Measurements from ENCODE around the gene SCLT1. TPM values are rescaled to one million over a fixed set of nuclear protein-coding genes. Genes with fewer than 3 reads are reported as not detected.

The SCLT1 gene
- polyA plus RNA-seq, 1 donor from 2014 or later = 12.8 TPM

DNA sequence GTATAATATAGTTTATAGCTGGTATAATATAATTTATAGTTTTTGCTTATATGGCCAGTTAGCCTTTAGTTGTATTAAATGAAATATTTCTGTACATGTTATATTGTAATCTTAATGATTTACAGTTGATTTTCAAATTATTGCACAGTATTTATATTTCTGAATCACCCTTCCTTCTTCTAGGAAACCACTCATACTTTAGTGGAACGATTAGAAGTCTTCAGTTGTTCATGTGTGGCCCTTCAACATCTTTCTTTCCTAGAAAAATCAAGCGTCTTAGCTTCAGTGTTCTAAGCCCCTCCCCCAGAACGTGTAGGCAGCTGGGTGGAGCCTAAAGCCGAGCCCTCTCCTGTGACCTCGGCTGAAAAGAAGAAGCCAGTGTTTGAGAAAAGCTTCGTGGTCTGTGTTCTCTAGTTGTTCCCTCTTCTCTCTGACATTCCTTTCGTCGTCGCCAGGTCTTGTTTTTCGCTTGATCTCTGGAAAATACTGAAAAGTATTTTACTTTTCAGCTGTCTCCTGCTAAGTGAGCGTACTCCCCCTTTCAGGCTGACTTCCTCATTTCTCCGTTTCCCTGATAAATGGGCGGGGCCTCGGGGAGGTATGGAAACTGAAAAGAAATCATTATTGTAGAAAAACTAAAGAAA, 2.6 kb upstream of the SCLT1 start, which contains the start of gene C4orf33:
C4orf33 (plus strand) TSS at position 342 of the 644 bp plus-strand sequence. CDS start 6,459 bp downstream, outside the sequence.
- peak within 1 kb of the TSS; percentile 25 for H3K4me2 ChIP-seq (ENCODE audit: low read length)
- no peaks in the 10 kb centered on the region for H4K20me1 ChIP-seq (ENCODE audit: insufficient read depth)
- H3K27me3 ChIP-seq (ENCODE audit: insufficient read depth, low read depth, low read length) = no peaks in the 10 kb centered on the region
- no peaks in the 10 kb centered on the region for H3K9me2 ChIP-seq (ENCODE audit: insufficient read depth, low read length)
- H3K27ac ChIP-seq (ENCODE audit: low read length) = no peak within 1 kb of the TSS
- H2AFZ ChIP-seq (ENCODE audit: low read depth, low read length) = peak within 1 kb of the TSS; percentile 43
- TF ChIP-seq SMC3 (conservative IDR thresholded peaks at IDR 0.05; ENCODE audit: poor library complexity) = peak; percentile 18
- TF ChIP-seq, protein P1, sequence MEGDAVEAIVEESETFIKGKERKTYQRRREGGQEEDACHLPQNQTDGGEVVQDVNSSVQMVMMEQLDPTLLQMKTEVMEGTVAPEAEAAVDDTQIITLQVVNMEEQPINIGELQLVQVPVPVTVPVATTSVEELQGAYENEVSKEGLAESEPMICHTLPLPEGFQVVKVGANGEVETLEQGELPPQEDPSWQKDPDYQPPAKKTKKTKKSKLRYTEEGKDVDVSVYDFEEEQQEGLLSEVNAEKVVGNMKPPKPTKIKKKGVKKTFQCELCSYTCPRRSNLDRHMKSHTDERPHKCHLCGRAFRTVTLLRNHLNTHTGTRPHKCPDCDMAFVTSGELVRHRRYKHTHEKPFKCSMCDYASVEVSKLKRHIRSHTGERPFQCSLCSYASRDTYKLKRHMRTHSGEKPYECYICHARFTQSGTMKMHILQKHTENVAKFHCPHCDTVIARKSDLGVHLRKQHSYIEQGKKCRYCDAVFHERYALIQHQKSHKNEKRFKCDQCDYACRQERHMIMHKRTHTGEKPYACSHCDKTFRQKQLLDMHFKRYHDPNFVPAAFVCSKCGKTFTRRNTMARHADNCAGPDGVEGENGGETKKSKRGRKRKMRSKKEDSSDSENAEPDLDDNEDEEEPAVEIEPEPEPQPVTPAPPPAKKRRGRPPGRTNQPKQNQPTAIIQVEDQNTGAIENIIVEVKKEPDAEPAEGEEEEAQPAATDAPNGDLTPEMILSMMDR (IDR thresholded peaks at IDR 0.05; ENCODE audit: poor library complexity, severe bottlenecking) = no peak
- no peaks in the 10 kb centered on the region for H3K36me3 ChIP-seq (ENCODE audit: insufficient read depth, low read length)
- peaks cover 16% of the 10 kb centered on the region for H3K79me2 ChIP-seq (replicated peaks; ENCODE audit: insufficient read depth, low read length)
- H3K9ac ChIP-seq (ENCODE audit: low read length) = peak within 1 kb of the TSS; percentile 32
- H3F3A ChIP-seq (ENCODE audit: insufficient read depth, low read length, poor library complexity, severe bottlenecking) = no peaks in the 10 kb centered on the region
- no peaks in the 10 kb centered on the region for H3K9me3 ChIP-seq (ENCODE audit: low read length)
- H3K4me3 ChIP-seq (ENCODE audit: low read length) = peak within 1 kb of the TSS; percentile 83

DNA sequence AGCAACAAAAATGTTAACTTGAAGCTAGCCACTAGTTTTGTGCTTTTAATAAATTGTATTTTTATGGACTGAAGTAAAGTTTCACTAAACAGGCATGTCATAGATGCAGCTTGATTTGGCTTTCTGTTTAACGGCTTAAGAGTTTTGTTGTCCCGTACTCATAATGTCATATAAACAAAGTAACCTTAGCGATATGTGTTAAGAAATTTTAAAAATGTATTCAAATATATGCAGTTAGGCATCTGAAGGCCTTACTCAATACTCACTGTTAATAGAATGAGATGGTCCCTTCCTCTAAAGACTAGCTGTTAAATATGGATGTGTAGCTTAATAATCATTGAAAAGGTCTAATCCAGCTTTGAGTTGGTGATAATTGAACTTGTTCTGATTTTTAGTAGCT, 1.0 kb upstream of the SCLT1 start:
- Histone ChIP-seq H4K20me1 (ENCODE audit: insufficient read depth) (no peaks in the 10 kb centered on the region), H3K4me2 (ENCODE audit: low read length) (peak overlapping the region; percentile 74), H2AFZ (ENCODE audit: low read depth, low read length) (no peak overlapping the region), H3K9me3 (ENCODE audit: low read length) (no peaks in the 10 kb centered on the region), H3K9ac (ENCODE audit: low read length) (no peak overlapping the region), H3K36me3 (ENCODE audit: insufficient read depth, low read length) (no peaks in the 10 kb centered on the region), H3K27ac (ENCODE audit: low read length) (no peak overlapping the region), H3K4me3 (ENCODE audit: low read length) (peak overlapping the region; percentile 83), H3F3A (ENCODE audit: insufficient read depth, low read length, poor library complexity, severe bottlenecking) (no peaks in the 10 kb centered on the region), H3K79me2 (replicated peaks; ENCODE audit: insufficient read depth, low read length) (peaks cover 27% of the 10 kb centered on the region), H3K9me2 (ENCODE audit: insufficient read depth, low read length) (no peaks in the 10 kb centered on the region), H3K27me3 (ENCODE audit: insufficient read depth, low read depth, low read length) (no peaks in the 10 kb centered on the region)
- TF ChIP-seq EP300 (conservative IDR thresholded peaks at IDR 0.05; ENCODE audit: poor library complexity, severe bottlenecking) = no peak
- TF ChIP-seq POLR2AphosphoS5 (IDR thresholded peaks at IDR 0.05) = no peak
- no peak for TF ChIP-seq MXI1 (conservative IDR thresholded peaks at IDR 0.05; ENCODE audit: poor library complexity, severe bottlenecking)
- TF ChIP-seq TAF1 (IDR thresholded peaks at IDR 0.05; ENCODE audit: low read depth) = no peak
- no peak for TF ChIP-seq EZH2 (IDR thresholded peaks at IDR 0.05; ENCODE audit: borderline replicate concordance, insufficient read depth, low read length, poor library complexity, severe bottlenecking)
- TF ChIP-seq, protein P2, sequence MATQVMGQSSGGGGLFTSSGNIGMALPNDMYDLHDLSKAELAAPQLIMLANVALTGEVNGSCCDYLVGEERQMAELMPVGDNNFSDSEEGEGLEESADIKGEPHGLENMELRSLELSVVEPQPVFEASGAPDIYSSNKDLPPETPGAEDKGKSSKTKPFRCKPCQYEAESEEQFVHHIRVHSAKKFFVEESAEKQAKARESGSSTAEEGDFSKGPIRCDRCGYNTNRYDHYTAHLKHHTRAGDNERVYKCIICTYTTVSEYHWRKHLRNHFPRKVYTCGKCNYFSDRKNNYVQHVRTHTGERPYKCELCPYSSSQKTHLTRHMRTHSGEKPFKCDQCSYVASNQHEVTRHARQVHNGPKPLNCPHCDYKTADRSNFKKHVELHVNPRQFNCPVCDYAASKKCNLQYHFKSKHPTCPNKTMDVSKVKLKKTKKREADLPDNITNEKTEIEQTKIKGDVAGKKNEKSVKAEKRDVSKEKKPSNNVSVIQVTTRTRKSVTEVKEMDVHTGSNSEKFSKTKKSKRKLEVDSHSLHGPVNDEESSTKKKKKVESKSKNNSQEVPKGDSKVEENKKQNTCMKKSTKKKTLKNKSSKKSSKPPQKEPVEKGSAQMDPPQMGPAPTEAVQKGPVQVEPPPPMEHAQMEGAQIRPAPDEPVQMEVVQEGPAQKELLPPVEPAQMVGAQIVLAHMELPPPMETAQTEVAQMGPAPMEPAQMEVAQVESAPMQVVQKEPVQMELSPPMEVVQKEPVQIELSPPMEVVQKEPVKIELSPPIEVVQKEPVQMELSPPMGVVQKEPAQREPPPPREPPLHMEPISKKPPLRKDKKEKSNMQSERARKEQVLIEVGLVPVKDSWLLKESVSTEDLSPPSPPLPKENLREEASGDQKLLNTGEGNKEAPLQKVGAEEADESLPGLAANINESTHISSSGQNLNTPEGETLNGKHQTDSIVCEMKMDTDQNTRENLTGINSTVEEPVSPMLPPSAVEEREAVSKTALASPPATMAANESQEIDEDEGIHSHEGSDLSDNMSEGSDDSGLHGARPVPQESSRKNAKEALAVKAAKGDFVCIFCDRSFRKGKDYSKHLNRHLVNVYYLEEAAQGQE (IDR thresholded peaks at IDR 0.05; ENCODE audit: borderline replicate concordance) = no peak
- no peak for TF ChIP-seq RAD21 (conservative IDR thresholded peaks at IDR 0.05)
- TF ChIP-seq, protein P1 (IDR thresholded peaks at IDR 0.05; ENCODE audit: poor library complexity, severe bottlenecking) = no peak
- TF ChIP-seq SMC3 (conservative IDR thresholded peaks at IDR 0.05; ENCODE audit: poor library complexity) = no peak

All from neural cell (in vitro differentiated cells).